GM20000 (cell line): Measurements from ENCODE around the gene DCC.

Experiments
- DNase-seq: peaks from one replicate; pipeline ENCODE4 v3.0.0; 2012; ENCODE audit warnings: low spot score
- TF ChIP-seq, protein P1 (sequence below): IDR thresholded peaks from 2 replicates; pipeline ENCODE4 v1.5.1; 2012; ENCODE audit warnings: mild to moderate bottlenecking, control low read depth; ENCODE audit errors: extremely low read depth, missing control alignments

Gene DCC

DNA sequence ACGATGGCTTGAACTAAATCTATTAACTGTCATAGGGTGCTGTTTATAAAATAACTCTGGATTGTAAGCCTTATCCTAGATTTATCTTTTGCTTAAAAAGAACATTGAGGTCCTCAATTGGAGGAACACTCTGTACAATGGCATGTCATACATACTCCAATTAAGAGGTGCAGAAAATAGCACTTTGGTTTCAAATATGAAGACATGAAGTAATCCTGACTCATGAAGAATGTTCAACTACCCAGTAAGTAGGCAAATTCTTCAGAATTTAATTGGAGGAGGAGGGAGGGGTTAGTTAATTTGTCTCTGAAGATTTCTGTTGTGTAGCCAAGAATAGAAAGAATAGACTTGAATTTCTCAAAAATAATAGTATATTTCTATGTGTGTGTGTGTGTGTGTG, 36.1 kb downstream of the DCC start:
- TF ChIP-seq, protein P1, sequence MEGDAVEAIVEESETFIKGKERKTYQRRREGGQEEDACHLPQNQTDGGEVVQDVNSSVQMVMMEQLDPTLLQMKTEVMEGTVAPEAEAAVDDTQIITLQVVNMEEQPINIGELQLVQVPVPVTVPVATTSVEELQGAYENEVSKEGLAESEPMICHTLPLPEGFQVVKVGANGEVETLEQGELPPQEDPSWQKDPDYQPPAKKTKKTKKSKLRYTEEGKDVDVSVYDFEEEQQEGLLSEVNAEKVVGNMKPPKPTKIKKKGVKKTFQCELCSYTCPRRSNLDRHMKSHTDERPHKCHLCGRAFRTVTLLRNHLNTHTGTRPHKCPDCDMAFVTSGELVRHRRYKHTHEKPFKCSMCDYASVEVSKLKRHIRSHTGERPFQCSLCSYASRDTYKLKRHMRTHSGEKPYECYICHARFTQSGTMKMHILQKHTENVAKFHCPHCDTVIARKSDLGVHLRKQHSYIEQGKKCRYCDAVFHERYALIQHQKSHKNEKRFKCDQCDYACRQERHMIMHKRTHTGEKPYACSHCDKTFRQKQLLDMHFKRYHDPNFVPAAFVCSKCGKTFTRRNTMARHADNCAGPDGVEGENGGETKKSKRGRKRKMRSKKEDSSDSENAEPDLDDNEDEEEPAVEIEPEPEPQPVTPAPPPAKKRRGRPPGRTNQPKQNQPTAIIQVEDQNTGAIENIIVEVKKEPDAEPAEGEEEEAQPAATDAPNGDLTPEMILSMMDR, result no peak
- no peak for DNase-seq

- DNase-seq, result no peak
- TF ChIP-seq, protein P1, result no peak
Observed at GRCh38 chr18:52377094-52377493, 37.1 kb downstream of the DCC start.

DNA sequence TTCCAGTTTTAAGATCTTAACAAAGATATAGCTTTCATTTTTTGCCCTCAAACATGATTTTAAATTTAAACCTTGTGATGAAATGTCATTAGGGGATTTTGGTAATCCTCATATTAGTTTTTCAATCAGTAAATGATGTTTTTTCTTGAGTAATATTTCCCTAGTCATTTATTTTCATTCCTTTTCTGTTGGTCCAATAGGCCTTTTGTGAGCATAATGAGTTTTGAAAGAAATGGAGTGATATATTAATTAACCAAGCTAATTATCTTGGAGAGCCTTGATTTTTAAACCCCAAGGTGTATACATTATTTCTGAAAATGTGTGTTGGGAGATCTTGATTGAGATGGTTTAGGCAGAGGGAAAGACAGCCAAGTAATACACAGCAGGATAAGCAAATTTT, 46.3 kb downstream of the DCC start:
- DNase-seq, result no peak
- TF ChIP-seq, protein P1, result no peak

- no peak for DNase-seq
- TF ChIP-seq, protein P1, result no peak
Observed at GRCh38 chr18:52387175-52387574, 47.2 kb downstream of the DCC start.

GRCh38 chr18:52391810-52392559, 52.0 kb downstream of the DCC start:
- TF ChIP-seq, protein P1, result no peak
- no peak for DNase-seq

DNA sequence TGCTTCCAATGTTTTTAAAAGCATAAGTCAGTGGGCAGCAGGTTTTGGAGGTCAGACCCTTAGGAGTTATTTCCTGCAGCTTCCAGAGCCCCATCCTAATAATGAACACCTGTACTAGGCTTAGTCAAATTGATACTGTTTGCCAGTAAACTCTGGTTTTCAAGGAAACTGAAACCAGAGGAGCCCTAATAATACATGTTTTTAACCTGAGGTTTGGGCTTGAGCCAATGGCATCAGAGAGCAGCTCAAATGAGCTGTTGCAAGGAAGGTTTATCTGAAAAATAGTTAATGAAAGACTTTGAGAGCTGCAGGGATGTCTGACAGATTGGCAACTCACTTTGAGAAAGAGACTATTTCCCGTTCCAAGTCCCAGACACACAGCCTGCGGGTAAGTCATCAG, 54.6 kb downstream of the DCC start:
- TF ChIP-seq, protein P1, result no peak

GRCh38 chr18:52395146-52395852, 55.3 kb downstream of the DCC start:
- TF ChIP-seq, protein P1, result no peak
- no peak for DNase-seq

More for the DNA sequence above, 54.6 kb downstream of the DCC start:
- DNase-seq, result no peak
